NCI-H446 (cell line): ENCODE results near the gene TKT.
A peak's percentile ranks its signal among the peaks of the same experiment; 100 is the strongest.

Experiments
- DNase-seq, 2 experiments: peaks; one replicate each; lab custom pipeline; 2025; lab: John Stamatoyannopoulos, UW

Gene TKT

GRCh38 chr3:53225651-53226050 lies 30.2 kb downstream of the TKT start:
- no peak for DNase-seq

DNA sequence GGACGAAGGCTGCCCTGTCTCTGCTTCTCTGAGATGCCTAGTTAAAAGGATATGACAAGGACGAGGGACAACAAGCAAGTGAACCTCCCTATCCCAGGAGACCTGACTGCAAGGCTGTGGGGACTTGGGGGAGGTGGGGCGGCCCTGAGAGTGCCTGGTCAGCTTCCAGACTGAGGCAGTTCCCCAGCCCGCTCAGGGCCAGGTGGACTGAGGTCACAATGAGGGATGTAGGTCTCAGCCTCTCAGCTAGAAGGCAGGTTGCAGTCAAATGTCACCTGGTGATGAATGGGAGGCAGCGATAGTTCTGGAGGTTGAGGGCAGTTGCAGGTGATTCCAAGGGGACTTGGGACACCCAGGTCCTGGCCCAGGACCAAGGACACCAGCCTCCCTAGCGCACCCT lies 30.6 kb downstream of the TKT start:
- no peak for DNase-seq

DNA sequence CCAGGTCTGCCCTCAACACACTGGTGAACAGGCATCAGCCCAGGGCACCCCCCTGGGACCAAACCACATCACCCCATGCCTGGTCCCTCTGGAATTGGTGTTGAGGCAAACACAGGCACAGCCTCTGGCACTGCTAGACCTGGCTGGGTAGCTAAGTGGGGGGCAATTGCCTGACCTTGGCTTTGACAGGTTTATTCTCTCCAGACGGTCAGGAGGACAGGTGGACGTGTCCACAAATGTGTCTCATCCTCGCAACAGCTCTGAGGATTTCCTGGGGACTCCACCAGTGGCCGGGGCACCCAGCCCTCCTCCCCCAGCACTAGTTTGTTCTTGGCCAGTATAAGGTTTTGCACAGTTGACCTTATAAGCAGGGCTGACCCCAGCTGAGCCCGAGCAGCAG lies 31.3 kb downstream of the TKT start:
- no peak for DNase-seq

- no peak for DNase-seq
Observed at GRCh38 chr3:53224026-53224425, 31.8 kb downstream of the TKT start.

- DNase-seq: no peak
Observed at GRCh38 chr3:53223541-53223966, 32.3 kb downstream of the TKT start.

- DNase-seq: no peak
Observed at GRCh38 chr3:53223025-53223424, 32.8 kb downstream of the TKT start.

DNA sequence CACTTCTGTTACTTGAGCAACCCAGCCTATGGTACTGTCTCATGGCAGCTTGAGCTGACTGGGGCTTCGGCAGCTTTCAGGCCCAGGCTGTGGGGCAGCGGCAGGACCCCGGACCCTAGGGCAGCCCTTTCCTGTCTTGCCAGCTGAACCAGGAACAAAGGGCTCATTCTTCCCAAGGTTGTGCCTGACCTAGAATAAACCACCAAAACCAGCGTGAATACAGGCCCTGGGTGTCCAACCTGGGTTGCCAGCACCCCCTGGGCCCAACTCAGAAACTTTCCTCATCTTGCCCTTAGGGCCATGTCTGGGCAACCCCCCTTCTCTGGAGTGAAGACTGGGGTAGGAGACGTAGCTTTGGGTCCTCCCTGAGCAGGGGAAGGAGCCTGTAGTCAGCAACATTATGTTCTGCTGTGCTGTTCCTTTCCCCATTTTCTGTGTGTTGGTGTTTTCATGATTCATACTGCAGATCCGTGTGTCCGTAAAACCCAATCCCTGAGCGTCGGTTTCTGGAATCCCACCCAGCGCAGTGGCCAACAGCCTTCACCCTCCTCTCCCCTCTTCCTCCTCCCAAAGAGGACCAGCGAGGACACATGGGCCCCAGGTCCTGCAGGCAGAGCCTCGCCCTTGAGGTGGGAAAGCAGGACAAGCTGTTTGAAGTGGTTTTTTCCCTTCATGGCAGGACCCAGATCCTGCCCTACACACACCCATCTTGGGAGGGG lies 33.5 kb downstream of the TKT start:
- DNase-seq: no peak

- DNase-seq: no peak
Observed at GRCh38 chr3:53221827-53222182, 34.0 kb downstream of the TKT start.

GRCh38 chr3:53221345-53221744 lies 34.5 kb downstream of the TKT start:
- DNase-seq: no peak

DNA sequence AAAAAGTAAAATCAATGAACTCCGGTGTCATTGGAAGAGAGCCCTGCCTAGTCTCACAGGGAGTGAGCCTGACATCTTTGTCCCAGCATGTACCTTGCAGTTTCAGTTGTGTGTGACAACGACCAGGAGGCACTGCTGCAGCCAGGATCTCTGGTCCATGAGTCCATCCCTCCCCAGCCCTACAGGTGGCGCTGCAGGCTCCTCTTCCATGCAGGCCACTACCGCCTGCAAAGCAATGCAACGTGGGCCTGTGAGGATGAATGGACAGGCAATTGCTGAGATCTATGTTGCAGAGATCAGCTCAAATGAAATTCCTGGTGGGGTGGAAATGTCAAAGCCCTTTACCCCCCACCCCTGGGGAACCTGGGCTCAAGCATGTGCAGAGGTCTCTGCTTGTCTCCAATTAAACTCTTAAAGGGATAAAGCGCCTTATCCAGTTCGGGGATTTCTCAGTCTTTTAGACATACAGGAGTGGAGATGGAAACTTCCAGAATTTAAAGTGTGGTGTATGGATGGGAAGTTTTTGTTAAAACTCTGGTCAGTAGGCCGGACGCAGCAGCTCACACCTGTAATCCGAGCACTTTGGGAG lies 35.8 kb downstream of the TKT start:
- peak; percentile 28 to 75 for DNase-seq

DNA sequence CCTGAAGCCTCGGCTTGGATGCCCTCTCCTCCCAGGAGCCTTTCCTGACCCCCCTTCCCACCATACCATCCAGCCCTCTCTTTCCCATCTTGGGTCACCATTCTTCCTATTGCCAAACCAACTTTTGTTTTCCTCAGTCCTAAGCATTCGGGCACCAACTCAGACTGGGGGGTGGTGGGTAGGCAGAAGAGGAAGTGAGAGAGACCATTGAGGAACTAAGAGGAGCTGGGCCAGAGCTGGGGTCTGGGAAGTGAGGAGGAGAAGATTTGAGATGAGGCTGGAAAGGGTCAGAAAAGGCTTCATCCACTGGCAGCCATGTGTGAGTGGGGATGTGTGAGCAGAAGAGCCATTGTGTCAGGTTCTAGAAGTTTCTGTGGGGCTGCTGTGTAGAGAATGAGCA lies 37.7 kb downstream of the TKT start:
- DNase-seq: no peak

- DNase-seq: no peak
Observed at GRCh38 chr3:53217175-53217574, 38.6 kb downstream of the TKT start.

- no peak for DNase-seq
Observed at GRCh38 chr3:53216723-53217122, 39.1 kb downstream of the TKT start.

GRCh38 chr3:53215816-53216215 lies 40.0 kb downstream of the TKT start:
- DNase-seq: no peak

DNA sequence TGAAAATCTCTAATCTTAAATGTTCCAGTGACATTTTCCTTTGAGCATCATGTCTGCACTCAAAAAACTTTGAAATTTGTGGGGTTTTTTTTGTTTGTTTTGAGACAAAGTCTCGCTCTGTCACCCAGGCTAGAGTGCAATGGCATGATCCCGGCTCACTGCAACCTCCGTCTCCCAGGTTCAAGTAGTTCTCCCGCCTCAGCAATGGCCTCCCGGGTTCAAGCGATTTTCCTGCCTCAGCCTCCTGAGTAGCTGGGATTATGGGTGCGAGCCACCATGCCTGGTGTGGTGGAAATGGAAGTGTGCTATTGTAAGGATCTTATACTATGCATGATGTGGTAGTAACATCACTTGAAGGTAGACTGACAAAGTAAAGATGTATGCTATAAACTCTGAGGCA lies 42.5 kb downstream of the TKT start:
- DNase-seq: no peak

DNA sequence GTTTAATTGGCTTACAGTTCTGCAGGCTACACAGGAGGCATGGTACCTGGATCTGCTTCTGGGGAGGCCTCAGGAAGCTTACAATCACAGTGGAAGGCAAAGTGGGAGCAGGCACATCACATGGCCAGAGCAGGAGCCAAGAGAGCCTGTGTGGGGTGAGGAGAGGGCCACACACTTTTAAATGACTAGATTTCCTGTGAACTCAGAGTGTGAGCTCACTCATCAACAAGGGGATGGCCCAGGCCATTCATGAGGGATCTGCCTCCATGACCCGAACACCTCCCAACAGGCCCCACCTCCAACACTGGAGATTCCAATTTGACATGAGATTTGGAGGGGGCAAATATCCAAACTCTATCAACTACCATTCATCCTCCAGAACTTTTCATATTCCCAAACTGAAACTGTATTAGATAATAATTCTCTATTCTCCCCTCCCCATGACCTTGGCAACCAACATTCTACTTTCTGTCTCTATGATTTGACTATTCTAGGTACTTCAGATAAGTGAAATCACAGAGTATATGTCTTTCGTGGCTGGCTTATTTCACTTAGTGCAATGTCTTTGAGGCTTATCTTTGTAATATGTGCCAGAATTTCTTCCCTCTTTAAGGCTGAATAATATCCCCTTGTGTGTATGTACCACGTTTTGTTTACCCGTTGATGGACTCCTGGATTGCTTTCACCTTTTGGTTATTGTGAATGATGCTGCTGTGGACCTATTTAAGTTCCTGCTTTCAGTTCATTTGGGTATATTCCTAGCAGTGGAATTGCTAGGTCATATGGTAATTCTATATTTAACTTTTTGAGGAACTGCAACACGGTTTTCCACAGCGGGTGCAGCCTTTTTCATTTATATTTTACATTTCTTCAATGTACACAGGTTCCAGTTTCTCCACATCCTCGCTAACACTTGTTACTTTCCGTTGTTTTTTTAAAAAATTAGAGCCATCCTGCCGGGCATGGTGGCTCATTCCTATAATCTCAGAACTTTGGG lies 43.8 kb downstream of the TKT start:
- DNase-seq: no peak

DNA sequence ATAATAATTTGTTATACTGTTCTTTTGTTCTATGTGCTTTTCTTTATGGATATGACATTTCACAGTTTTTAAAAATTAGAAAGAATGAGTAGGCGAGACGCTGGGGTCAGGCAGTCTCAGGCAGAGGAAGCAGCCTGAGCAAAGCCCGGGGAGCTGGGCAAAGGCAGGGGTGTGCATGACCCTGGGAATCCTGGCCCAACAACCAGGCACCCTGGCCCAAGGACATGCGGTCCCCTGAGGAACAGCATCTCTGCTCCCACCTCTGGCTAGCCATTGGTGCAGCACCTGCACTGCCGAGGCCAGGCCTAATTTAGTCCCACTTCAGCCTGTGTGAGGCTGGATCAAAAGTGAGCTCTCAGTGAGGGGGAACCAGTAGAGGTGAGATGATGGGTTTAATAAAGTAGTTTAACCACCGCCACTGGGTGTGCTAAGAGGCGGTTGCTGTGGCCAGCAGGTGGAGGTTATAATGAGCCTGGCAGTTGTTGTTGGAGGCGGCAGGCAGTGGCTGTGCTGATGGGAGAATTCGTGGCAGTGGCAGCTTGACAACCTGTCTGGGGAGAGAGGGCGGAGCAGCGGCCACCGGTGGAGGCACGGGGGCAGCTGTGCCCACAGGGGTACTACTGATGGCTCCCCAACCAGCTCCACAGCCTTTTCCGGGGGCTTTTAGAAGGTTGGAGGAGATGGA lies 53.3 kb downstream of the TKT start:
- DNase-seq: no peak

GRCh38 chr3:53200501-53201498 lies 55.0 kb downstream of the TKT start:
- DNase-seq: no peak

GRCh38 chr3:53199834-53200233 lies 56.0 kb downstream of the TKT start:
- no peak for DNase-seq

GRCh38 chr3:53198996-53199395 lies 56.8 kb downstream of the TKT start:
- no peak for DNase-seq
